KBM-7 (cell line): ENCODE measurements around the gene TFG.

Experiments used
- DNase-seq: peaks from one replicate; pipeline ENCODE4 v3.0.0-alpha.2; 2015
- in situ Hi-C: fragments of 300-500 bp; cut with MboI; formaldehyde crosslinking; loops from 2 replicates; pipeline ENCODE4 v1.14.3; 2020; ENCODE audit warnings: low sequenced_read_pairs, low pct_unique_long_range_greater_than_20kb, mixed read lengths

Gene TFG

GRCh38 chr3:100779480-100779879, 70.2 kb downstream of the TFG start:
- in situ Hi-C loops: no loop called here

GRCh38 chr3:100780071-100780622, 70.9 kb downstream of the TFG start:
- no peak for DNase-seq
- in situ Hi-C loops: no loop called here

More at GRCh38 chr3:100779480-100779879, 70.2 kb downstream of the TFG start:
- no peak for DNase-seq

- DNase-seq: no peak
- in situ Hi-C loops: no loop called here
Observed at GRCh38 chr3:100781301-100781700, 72.0 kb downstream of the TFG start.

GRCh38 chr3:100782348-100782747, 73.1 kb downstream of the TFG start:
- DNase-seq: no peak
- in situ Hi-C loops: no loop called here

GRCh38 chr3:100782906-100783305, 73.6 kb downstream of the TFG start:
- DNase-seq: no peak
- in situ Hi-C loops: no loop called here

- DNase-seq: no peak
- in situ Hi-C loops: no loop called here
Observed at GRCh38 chr3:100783619-100784018, 74.3 kb downstream of the TFG start.

GRCh38 chr3:100789579-100789978, 80.3 kb downstream of the TFG start:
- DNase-seq: no peak

GRCh38 chr3:100796556-100796955, 87.3 kb downstream of the TFG start:
- peak; percentile 50 for DNase-seq

More at GRCh38 chr3:100789579-100789978, 80.3 kb downstream of the TFG start:
- in situ Hi-C loops: no loop called here

GRCh38 chr3:100798012-100798411, 88.7 kb downstream of the TFG start:
- no peak for DNase-seq

More at GRCh38 chr3:100796556-100796955, 87.3 kb downstream of the TFG start:
- in situ Hi-C loops: no loop called here

More at GRCh38 chr3:100798012-100798411, 88.7 kb downstream of the TFG start:
- in situ Hi-C loops: no loop called here
